HG03135 (cell line): ENCODE results near the gene DENND1C.

ENCODE experiments used
- ATAC-seq: cut with Tn5 transposase; IDR thresholded peaks from one replicate; pipeline ENCODE4 v1.9.1; 2021; ENCODE audit warnings: mild to moderate bottlenecking, moderate library complexity; ENCODE audit not compliant: unreplicated experiment

DENND1C gene

GRCh38 chr19:6481541-6482342 is at the start of gene DENND1C:
Gene DENND1C, minus strand, starts transcription at chr19:6481787. Its CDS starts 92 bp downstream, at chr19:6481695.
- no peak for ATAC-seq

- peak; percentile 36 for ATAC-seq
Observed at GRCh38 chr19:6530386-6531162, 49.0 kb upstream of the DENND1C start, which contains the start of gene TNFSF9. Gene TNFSF9, plus strand, starts transcription at chr19:6531026. Its CDS starts 11 bp downstream, at chr19:6531037.

GRCh38 chr19:6529937-6530385 is 48.4 kb upstream of the DENND1C start:
- no peak for ATAC-seq

- ATAC-seq: no peak
Observed at GRCh38 chr19:6529351-6529750, 47.8 kb upstream of the DENND1C start.

- no peak for ATAC-seq
Observed at GRCh38 chr19:6528544-6529121, 47.0 kb upstream of the DENND1C start.

- ATAC-seq: peak; percentile 41
Observed at GRCh38 chr19:6527893-6528543, 46.4 kb upstream of the DENND1C start.

GRCh38 chr19:6524311-6524710 is 42.7 kb upstream of the DENND1C start:
- ATAC-seq: no peak

- no peak for ATAC-seq
Observed at GRCh38 chr19:6522712-6523111, 41.1 kb upstream of the DENND1C start.

GRCh38 chr19:6521718-6522646 is 40.4 kb upstream of the DENND1C start:
- peak; percentile 37 for ATAC-seq

- no peak for ATAC-seq
Observed at GRCh38 chr19:6519289-6519688, 37.7 kb upstream of the DENND1C start.

GRCh38 chr19:6518145-6518911 is 36.7 kb upstream of the DENND1C start:
- ATAC-seq: peak; percentile 25

- ATAC-seq: peak; percentile 42
Observed at GRCh38 chr19:6516659-6517291, 35.2 kb upstream of the DENND1C start.

- peak; percentile 40 for ATAC-seq
Observed at GRCh38 chr19:6516018-6516658, 34.6 kb upstream of the DENND1C start.

GRCh38 chr19:6514926-6515544 is 33.4 kb upstream of the DENND1C start:
- ATAC-seq: no peak

GRCh38 chr19:6514089-6514488 is 32.5 kb upstream of the DENND1C start:
- no peak for ATAC-seq

- ATAC-seq: no peak
Observed at GRCh38 chr19:6510618-6511017, 29.0 kb upstream of the DENND1C start.

GRCh38 chr19:6509118-6509971 is 27.8 kb upstream of the DENND1C start:
- ATAC-seq: no peak
